Large intestine (tissue), 3 donors: Measurements from ENCODE around the gene FCHSD2. TPM values are rescaled to one million over a fixed set of nuclear protein-coding genes. Genes with fewer than 3 reads are reported as not detected.
A peak's percentile ranks its signal among the peaks of the same experiment; 100 is the strongest.

Source experiments
- DNase-seq, 2 donors: peaks; one replicate each; pipeline versions ENCODE4 v3.0.0 to v3.0.0-alpha.2; 2013
- H3K27ac ChIP-seq: one replicate; pipeline ENCODE4 v1.5.1; 2013; ENCODE audit warnings: low read length
- H3K27me3 ChIP-seq: 2 replicates; pipeline ENCODE4 v1.6.1; 2013; ENCODE audit warnings: low read length; ENCODE audit not compliant: control insufficient read depth, insufficient read depth
- H3K36me3 ChIP-seq: 2 replicates; pipeline ENCODE4 v1.6.1; 2013; ENCODE audit warnings: low read length; ENCODE audit not compliant: control insufficient read depth, insufficient read depth
- H3K4me1 ChIP-seq: one replicate; pipeline ENCODE4 v1.6.1; 2013; ENCODE audit warnings: low read length; ENCODE audit not compliant: control insufficient read depth, insufficient read depth
- H3K4me3 ChIP-seq: one replicate; pipeline ENCODE4 v1.5.1; 2013; ENCODE audit warnings: low read length
- H3K9me3 ChIP-seq: one replicate; pipeline ENCODE4 v1.6.1; 2013; ENCODE audit warnings: mild to moderate bottlenecking, low read depth, low read length, moderate library complexity; ENCODE audit not compliant: control insufficient read depth
- WGBS: methylation state at CpG from one replicate; pipeline ENCODE4 v1.1.5; 2013; ENCODE audit warnings: low lambda C conversion rate; ENCODE audit not compliant: insufficient coverage; 5-methylcytosine and 5-hydroxymethylcytosine counted together
- polyA plus RNA-seq: library from polyadenylated mRNA; unstranded; fragments of 120-200 nt; gene quantifications from one replicate; pipeline ENCODE4 v1.2.1, GENCODE V29; 2013

FCHSD2 gene
- polyA plus RNA-seq, 1 donor = 23.4 TPM

- H3K4me1 ChIP-seq = peaks cover 27% of the 10 kb centered on the region
- peak overlapping the region; percentile 4 for H3K27ac ChIP-seq
- H3K36me3 ChIP-seq = no peaks in the 10 kb centered on the region
- peak in 1 of 2 donors; percentile 67 for DNase-seq
- H3K27me3 ChIP-seq = no peaks in the 10 kb centered on the region
- no peaks in the 10 kb centered on the region for H3K9me3 ChIP-seq
- H3K4me3 ChIP-seq = no peak overlapping the region
- WGBS = no CpG with 5 or more reads among the region's 4 CpGs
These were observed 31.0 kb upstream of the FCHSD2 start for GRCh38 chr11:73172992-73173656.

GRCh38 chr11:73171436-73172161, 29.5 kb upstream of the FCHSD2 start:
- no peak for DNase-seq
- Histone ChIP-seq H3K27ac (no peak overlapping the region), H3K27me3 (no peaks in the 10 kb centered on the region), H3K9me3 (no peaks in the 10 kb centered on the region), H3K36me3 (no peaks in the 10 kb centered on the region), H3K4me3 (no peak overlapping the region), H3K4me1 (peaks cover 22% of the 10 kb centered on the region)
- no CpG with 5 or more reads among the region's 8 CpGs for WGBS

- no peak overlapping the region for H3K4me3 ChIP-seq
- no peak overlapping the region for H3K27ac ChIP-seq
- H3K9me3 ChIP-seq = no peaks in the 10 kb centered on the region
- no peaks in the 10 kb centered on the region for H3K27me3 ChIP-seq
- no CpG with 5 or more reads among the region's 2 CpGs for WGBS
- H3K4me1 ChIP-seq = peaks cover 12% of the 10 kb centered on the region
- no peaks in the 10 kb centered on the region for H3K36me3 ChIP-seq
- DNase-seq = no peak
These were observed 28.0 kb upstream of the FCHSD2 start for GRCh38 chr11:73170140-73170539.

GRCh38 chr11:73168925-73169579, 26.9 kb upstream of the FCHSD2 start:
- H3K4me1 ChIP-seq = peaks cover 20% of the 10 kb centered on the region
- DNase-seq = no peak
- H3K4me3 ChIP-seq = no peak overlapping the region
- no peaks in the 10 kb centered on the region for H3K27me3 ChIP-seq
- 60% methylated on average over 4 of the region's 11 CpGs for WGBS
- H3K9me3 ChIP-seq = no peaks in the 10 kb centered on the region
- H3K27ac ChIP-seq = no peak overlapping the region
- no peaks in the 10 kb centered on the region for H3K36me3 ChIP-seq

- Histone ChIP-seq H3K9me3 (no peaks in the 10 kb centered on the region), H3K4me1 (peaks cover 21% of the 10 kb centered on the region), H3K27ac (no peak overlapping the region), H3K36me3 (no peaks in the 10 kb centered on the region), H3K4me3 (no peak overlapping the region), H3K27me3 (no peaks in the 10 kb centered on the region)
- no peak for DNase-seq
- WGBS = no CpG with 5 or more reads among the region's 3 CpGs
These were observed 25.3 kb upstream of the FCHSD2 start for GRCh38 chr11:73167363-73167954.

- WGBS = 83% methylated on average over 1 of the region's 2 CpGs
- DNase-seq = no peak
- no peak overlapping the region for H3K4me3 ChIP-seq
These were observed 22.9 kb upstream of the FCHSD2 start for GRCh38 chr11:73164803-73165540.

GRCh38 chr11:73163638-73164174, 21.6 kb upstream of the FCHSD2 start:
- Histone ChIP-seq H3K27ac (no peak overlapping the region), H3K27me3 (no peaks in the 10 kb centered on the region), H3K4me3 (no peak overlapping the region), H3K36me3 (no peaks in the 10 kb centered on the region), H3K9me3 (no peaks in the 10 kb centered on the region), H3K4me1 (peaks cover 40% of the 10 kb centered on the region)
- DNase-seq = no peak
- WGBS = no CpG with 5 or more reads among the region's 2 CpGs

More at GRCh38 chr11:73164803-73165540, 22.9 kb upstream of the FCHSD2 start:
- Histone ChIP-seq H3K36me3 (no peaks in the 10 kb centered on the region), H3K4me1 (peaks cover 27% of the 10 kb centered on the region), H3K9me3 (no peaks in the 10 kb centered on the region), H3K27me3 (no peaks in the 10 kb centered on the region), H3K27ac (no peak overlapping the region)

GRCh38 chr11:73162196-73162740, 20.1 kb upstream of the FCHSD2 start:
- no peaks in the 10 kb centered on the region for H3K36me3 ChIP-seq
- DNase-seq = no peak
- WGBS = 86% methylated on average over 1 of the region's 10 CpGs
- H3K4me3 ChIP-seq = no peak overlapping the region
- no peak overlapping the region for H3K27ac ChIP-seq
- H3K27me3 ChIP-seq = no peaks in the 10 kb centered on the region
- peaks cover 54% of the 10 kb centered on the region for H3K4me1 ChIP-seq
- H3K9me3 ChIP-seq = no peaks in the 10 kb centered on the region

GRCh38 chr11:73160005-73160760, 18.1 kb upstream of the FCHSD2 start:
- no CpG with 5 or more reads among the region's 10 CpGs for WGBS
- H3K27ac ChIP-seq = peak overlapping the region; percentile 88
- no peak overlapping the region for H3K4me3 ChIP-seq
- peak in 1 of 2 donors; percentile 55 for DNase-seq
- peaks cover 70% of the 10 kb centered on the region for H3K4me1 ChIP-seq
- H3K27me3 ChIP-seq = no peaks in the 10 kb centered on the region
- H3K9me3 ChIP-seq = no peaks in the 10 kb centered on the region
- H3K36me3 ChIP-seq = no peaks in the 10 kb centered on the region
